Islet precursor cell (in vitro differentiated cells): Measurements from ENCODE around the gene TNS2.

ENCODE experiments used
- DNase-seq: peaks from one replicate; pipeline ENCODE4 v3.0.0-alpha.2; 2018

TNS2 gene

GRCh38 chr12:53056901-53057300, 7.0 kb downstream of the TNS2 start:
- no peak for DNase-seq

DNA sequence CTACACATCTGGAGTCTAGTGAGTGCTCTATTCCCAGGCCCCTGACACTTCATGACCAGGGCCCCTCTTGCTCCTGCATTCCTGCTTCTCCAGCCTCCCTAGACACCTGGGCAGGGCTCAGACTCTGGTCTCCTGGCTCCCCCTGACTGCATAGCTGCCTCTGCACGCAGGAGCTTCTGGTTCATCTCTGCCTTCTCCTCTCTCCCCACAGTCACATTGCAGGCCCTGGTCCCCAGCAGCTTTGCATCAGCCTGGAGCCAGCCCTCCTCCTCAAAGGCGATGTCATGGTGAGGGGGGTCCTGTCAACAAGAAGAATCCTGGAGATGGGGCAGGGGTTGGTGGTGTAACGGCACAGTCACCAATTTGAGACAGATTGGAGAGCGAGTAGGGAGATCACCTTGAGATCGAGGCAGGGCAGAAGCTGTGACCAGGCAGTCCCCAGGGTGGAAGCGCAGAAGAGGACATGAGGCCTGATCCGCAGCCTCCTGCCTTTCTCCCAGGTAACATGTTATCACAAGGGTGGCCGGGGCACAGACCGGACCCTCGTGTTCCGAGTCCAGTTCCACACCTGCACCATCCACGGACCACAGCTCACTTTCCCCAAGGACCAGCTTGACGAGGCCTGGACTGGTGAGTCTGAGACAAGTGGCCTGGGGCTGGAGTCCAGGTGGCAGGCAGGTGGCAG, 8.1 kb downstream of the TNS2 start:
- DNase-seq = no peak

GRCh38 chr12:53058674-53059433, 9.0 kb downstream of the TNS2 start:
- DNase-seq = no peak

DNA sequence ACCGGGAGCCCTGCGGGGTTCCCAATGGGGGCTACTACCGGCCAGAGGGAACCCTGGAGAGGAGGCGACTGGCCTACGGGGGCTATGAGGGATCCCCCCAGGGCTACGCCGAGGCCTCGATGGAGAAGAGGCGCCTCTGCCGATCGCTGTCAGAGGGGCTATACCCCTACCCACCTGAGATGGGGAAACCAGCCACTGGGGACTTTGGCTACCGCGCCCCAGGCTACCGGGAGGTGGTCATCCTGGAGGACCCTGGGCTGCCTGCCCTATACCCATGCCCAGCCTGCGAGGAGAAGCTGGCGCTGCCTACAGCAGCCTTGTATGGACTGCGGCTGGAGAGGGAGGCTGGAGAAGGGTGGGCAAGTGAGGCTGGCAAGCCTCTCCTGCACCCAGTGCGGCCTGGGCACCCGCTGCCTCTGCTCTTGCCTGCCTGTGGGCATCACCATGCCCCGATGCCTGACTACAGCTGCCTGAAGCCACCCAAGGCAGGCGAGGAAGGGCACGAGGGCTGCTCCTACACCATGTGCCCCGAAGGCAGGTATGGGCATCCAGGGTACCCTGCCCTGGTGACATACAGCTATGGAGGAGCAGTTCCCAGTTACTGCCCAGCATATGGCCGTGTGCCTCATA, 9.7 kb downstream of the TNS2 start:
- DNase-seq = no peak

DNA sequence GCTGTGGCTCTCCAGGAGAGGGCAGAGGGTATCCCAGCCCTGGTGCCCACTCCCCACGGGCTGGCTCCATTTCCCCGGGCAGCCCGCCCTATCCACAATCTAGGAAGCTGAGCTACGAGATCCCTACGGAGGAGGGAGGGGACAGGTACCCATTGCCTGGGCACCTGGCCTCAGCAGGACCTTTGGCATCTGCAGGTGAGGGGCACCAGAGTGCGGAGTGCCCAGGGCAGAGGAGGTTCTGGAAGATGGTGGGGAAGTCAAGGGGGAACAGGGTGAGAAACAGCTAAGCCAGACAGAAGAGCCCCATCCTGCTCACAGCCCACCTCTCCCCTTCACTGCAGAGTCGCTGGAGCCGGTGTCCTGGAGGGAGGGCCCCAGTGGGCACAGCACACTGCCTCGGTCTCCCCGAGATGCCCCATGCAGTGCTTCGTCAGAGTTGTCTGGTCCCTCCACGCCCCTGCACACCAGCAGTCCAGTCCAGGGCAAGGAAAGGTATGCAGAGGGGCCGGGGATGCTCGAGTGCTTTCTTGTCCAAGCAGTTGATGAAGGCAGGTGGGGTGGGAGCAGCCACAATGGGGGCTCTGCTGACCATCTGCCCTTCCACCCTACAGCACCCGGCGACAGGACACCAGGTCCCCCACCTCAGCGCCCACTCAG, 10.3 kb downstream of the TNS2 start:
- no peak for DNase-seq

DNA sequence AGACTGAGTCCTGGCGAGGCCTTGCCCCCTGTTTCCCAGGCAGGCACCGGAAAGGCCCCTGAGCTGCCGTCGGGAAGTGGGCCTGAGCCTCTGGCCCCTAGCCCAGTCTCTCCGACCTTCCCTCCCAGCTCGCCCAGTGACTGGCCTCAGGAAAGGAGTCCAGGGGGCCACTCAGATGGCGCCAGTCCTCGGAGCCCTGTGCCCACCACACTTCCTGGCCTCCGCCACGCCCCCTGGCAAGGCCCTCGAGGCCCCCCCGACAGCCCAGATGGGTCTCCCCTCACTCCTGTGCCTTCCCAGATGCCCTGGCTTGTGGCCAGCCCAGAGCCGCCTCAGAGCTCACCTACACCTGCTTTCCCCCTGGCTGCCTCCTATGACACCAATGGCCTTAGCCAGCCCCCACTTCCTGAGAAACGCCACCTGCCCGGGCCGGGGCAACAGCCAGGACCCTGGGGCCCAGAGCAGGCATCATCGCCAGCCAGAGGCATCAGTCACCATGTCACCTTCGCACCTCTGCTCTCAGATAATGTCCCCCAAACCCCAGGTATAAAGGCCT, 10.9 kb downstream of the TNS2 start:
- no peak for DNase-seq

GRCh38 chr12:53061404-53062010, 11.6 kb downstream of the TNS2 start:
- DNase-seq = no peak

DNA sequence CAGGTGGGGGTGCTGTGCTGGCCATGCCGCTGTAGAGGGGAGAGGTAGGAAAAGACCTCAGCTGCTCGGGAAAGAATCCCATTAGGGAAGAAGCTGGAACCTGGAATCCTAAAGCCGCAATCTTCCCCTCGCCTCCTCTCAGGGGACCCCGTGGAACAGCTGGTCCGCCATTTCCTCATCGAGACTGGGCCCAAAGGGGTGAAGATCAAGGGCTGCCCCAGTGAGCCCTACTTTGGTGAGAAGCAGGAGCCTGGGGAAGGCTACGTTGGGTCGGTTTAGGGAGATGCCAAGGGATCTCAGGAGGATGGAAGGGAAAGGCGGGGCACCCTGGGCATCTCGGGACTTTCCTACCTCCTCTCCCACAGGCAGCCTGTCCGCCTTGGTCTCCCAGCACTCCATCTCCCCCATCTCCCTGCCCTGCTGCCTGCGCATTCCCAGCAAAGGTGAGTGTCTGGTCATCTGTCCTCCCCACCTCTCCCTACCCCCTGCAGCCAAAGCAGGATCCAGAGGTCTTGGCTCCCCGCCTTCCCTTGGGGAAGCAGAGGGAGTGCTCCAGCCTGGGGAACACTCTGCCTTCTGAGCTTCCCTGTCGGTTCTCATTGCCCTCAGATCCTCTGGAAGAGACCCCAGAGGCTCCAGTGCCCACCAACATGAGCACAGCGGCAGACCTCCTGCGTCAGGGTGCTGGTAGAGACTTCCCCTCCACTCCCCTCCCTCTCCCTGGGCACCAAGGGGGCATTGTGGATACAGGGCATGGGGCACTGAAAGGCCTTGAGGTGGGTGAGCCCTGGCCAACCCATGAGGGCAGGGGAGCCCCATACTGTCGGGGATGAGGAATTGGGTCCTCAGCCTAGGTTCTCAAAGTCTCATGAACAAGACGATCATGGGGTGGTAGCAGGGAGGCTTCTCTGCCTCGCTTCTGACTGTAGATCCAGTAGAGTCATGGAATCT, 12.4 kb downstream of the TNS2 start:
- DNase-seq = no peak

- no peak for DNase-seq
Measured at GRCh38 chr12:53062977-53063707, 13.3 kb downstream of the TNS2 start.

DNA sequence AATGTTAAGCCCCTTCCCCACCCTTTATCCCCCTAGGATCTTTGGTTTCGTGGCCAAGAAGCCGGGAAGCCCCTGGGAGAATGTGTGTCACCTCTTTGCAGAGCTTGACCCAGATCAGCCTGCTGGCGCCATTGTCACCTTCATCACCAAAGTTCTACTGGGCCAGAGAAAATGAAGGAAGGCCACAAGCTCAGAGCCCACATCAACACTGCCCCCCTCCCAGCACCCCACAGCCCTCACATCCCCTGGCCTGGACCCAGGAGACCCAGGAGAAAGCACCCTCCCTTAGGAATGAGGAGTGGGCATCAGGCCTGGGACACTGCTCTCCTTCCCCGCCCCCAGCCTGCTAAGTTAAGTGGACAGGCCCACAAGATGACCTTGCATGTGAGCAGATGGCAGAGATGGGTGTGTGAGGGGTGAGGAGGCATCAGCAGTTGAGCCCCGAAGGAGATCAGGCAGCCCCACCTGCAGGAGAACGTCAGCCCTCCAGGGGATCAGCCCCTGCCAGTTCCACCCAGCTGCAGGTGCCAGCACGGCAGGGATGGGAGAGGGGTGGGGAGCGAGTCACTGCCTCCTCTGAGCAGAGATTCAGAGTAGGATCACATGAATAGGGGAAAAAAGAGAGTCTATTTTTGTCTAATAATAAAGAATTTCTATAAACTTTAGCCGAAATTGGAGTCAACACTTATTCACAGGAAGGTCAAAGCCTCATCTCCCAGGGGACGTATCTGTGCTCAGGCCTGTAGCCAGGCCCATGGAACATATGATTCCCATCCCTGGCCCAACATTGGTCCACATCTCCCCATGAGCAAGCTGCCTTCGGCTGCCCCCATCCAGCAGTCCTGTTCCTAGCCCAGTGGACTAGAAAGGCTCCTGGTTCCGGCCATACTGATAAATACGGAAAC, 14.1 kb downstream of the TNS2 start:
- DNase-seq = peak; percentile 51

- peak; percentile 53 for DNase-seq
Measured at GRCh38 chr12:53064613-53065436, 15.0 kb downstream of the TNS2 start.

GRCh38 chr12:53065470-53065869, 15.6 kb downstream of the TNS2 start:
- DNase-seq = peak; percentile 48

GRCh38 chr12:53065975-53066931, 16.4 kb downstream of the TNS2 start:
- DNase-seq = peak; percentile 85

DNA sequence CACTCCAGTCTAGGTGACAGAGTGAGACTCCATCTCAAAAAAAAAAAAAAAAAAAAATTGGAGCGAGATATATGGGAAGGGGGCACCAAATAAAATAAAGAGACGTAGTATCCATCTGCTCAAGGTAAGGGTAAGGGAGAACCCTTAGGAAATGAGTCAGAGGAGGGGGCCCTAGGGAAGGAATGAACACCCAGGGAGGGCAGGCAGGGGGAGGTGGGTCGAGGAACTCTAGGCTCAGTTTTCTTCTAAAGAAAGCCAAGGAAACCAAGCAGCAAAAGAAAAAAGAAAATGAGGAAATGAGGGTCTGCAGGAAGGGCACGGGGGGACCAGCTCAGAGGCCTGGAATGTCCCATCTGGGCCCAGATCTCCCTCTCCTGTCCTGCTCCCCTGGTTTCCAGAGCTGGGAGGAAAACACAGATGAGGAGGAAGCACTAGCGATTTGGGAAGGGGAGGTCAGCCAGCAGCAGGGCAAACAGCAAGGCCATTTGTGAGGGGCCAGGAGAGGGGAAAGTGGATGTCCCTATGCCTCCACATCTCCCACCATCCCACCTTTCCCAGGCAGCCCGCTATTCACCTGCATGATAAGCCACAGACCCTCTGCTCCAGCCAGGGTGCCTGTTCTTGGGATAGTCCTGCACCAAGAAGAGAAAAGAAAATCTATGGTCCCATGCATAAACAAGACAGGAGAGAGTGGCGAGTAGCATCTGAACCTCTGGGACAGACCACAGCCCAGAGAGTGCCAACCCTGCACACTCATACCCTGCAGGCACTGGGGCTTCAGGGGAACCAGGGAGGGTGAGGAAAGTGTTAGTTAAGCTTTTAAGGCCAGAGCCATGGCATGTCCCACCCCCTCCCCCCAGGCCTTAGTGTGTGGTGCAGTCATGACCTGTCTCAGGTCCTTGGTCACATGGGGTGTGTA, 17.5 kb downstream of the TNS2 start:
- DNase-seq = no peak

GRCh38 chr12:53067993-53068770, 18.3 kb downstream of the TNS2 start:
- peak; percentile 51 for DNase-seq
